ENCODE data around the gene ZNF438.

GRCh38 chr10:31070691-31071090 lies 39.0 kb upstream of the ZNF438 start:
- TF ChIP-seq CTCF (IDR thresholded peaks at IDR 0.05) (no peak), POLR2A (IDR thresholded peaks at IDR 0.05) (no peak), EP300 (IDR thresholded peaks at IDR 0.05) (no peak)
